PC-9 (cell line): ENCODE results near the gene PPP2R2B.

Source experiments
- EZH2 ChIP-seq: fragments of 200-600 bp; sonication (generic); IDR thresholded peaks from 2 replicates; pipeline ENCODE4 v1.8.0; 2017; ENCODE audit warnings: antibody characterized with exemption, low read depth
- TF ChIP-seq, protein P1 (sequence below): fragments of 200-600 bp; sonication (generic); conservative IDR thresholded peaks from 2 replicates; pipeline ENCODE4 v1.6.1; 2017; ENCODE audit warnings: mixed run types, antibody characterized with exemption, mild to moderate bottlenecking, moderate library complexity

DNA sequence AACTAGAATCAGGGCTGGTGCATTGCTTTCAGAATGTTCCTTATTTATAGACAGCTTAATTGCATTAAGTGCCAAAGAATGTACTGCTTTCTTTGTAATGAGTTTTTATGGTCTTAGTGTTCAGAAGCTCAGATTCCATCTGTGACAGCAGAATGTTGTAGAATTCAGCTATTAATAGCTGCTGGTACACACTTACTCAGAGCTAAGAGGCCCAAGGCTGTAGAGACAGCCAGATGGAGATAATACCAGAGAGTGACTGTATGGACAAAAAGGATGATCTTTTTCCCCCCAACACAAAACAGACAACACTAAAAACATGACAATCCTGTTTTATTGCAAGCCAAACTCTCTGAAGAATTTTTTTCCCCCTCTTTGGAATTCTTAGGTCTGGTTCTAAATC is 50.2 kb downstream of the PPP2R2B start:
- TF ChIP-seq, protein P1, sequence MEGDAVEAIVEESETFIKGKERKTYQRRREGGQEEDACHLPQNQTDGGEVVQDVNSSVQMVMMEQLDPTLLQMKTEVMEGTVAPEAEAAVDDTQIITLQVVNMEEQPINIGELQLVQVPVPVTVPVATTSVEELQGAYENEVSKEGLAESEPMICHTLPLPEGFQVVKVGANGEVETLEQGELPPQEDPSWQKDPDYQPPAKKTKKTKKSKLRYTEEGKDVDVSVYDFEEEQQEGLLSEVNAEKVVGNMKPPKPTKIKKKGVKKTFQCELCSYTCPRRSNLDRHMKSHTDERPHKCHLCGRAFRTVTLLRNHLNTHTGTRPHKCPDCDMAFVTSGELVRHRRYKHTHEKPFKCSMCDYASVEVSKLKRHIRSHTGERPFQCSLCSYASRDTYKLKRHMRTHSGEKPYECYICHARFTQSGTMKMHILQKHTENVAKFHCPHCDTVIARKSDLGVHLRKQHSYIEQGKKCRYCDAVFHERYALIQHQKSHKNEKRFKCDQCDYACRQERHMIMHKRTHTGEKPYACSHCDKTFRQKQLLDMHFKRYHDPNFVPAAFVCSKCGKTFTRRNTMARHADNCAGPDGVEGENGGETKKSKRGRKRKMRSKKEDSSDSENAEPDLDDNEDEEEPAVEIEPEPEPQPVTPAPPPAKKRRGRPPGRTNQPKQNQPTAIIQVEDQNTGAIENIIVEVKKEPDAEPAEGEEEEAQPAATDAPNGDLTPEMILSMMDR = no peak
- TF ChIP-seq EZH2 = no peak
